GM23338 (cell line): Measurements from ENCODE around the gene KAT2B. TPM values are rescaled to one million over a fixed set of nuclear protein-coding genes. Genes with fewer than 3 reads are reported as not detected.

Experiments used
- ATAC-seq: fragments of 200-7000 bp; cut with Tn5 transposase; 3 replicates; pipeline ENCODE4 v1.9.1; 2020
- DNase-seq: peaks from one replicate; pipeline ENCODE4 v3.0.0-alpha.2; 2015; ENCODE audit warnings: low spot score
- H2AFZ ChIP-seq: fragments of 200-600 bp; sonication (generic); 2 replicates; pipeline ENCODE4 v1.8.0; 2016; ENCODE audit warnings: antibody characterized with exemption, mild to moderate bottlenecking, moderate library complexity
- H3F3A ChIP-seq: fragments of 200-600 bp; sonication (generic); replicated peaks from 2 replicates; pipeline ENCODE4 v1.8.0; 2017; ENCODE audit warnings: antibody characterized with exemption, mixed run types, low read depth
- H3K27ac ChIP-seq: fragments of 200-600 bp; sonication (generic); 2 replicates; pipeline ENCODE4 v1.6.1; 2016; ENCODE audit warnings: low read depth
- H3K27me3 ChIP-seq: fragments of 200-600 bp; sonication (generic); 2 replicates; pipeline ENCODE4 v1.8.0; 2016; ENCODE audit warnings: mild to moderate bottlenecking, mixed run types, moderate library complexity; ENCODE audit not compliant: insufficient read depth
- H3K36me3 ChIP-seq: fragments of 200-600 bp; sonication (generic); 2 replicates; pipeline ENCODE4 v1.8.0; 2016; ENCODE audit warnings: mild to moderate bottlenecking; ENCODE audit not compliant: insufficient read depth
- H3K4me1 ChIP-seq: fragments of 200-600 bp; sonication (generic); 2 replicates; pipeline ENCODE4 v1.8.0; 2016; ENCODE audit warnings: mild to moderate bottlenecking, moderate library complexity; ENCODE audit not compliant: insufficient read depth
- H3K4me2 ChIP-seq: fragments of 200-600 bp; sonication (generic); 2 replicates; pipeline ENCODE4 v1.7.1; 2017; ENCODE audit warnings: mixed run types
- H3K4me3 ChIP-seq: fragments of 200-600 bp; sonication (generic); 2 replicates; pipeline ENCODE4 v1.6.1; 2016; ENCODE audit warnings: mixed run types
- H3K79me2 ChIP-seq: fragments of 200-600 bp; sonication (generic); replicated peaks from 2 replicates; pipeline ENCODE4 v1.8.0; 2017; ENCODE audit warnings: mild to moderate bottlenecking; ENCODE audit not compliant: insufficient read depth
- H3K9me2 ChIP-seq: fragments of 200-600 bp; sonication (generic); 2 replicates; pipeline ENCODE4 v1.8.0; 2017; ENCODE audit not compliant: insufficient read depth
- H4K20me1 ChIP-seq: fragments of 200-600 bp; sonication (generic); replicated peaks from 2 replicates; pipeline ENCODE4 v1.8.0; 2017; ENCODE audit warnings: mild to moderate bottlenecking; ENCODE audit not compliant: insufficient read depth
- H3K27ac Mint-ChIP-seq: 2 replicates; pipeline ENCODE4 v1.8.0; 2020; ENCODE audit warnings: inconsistent platforms, mild to moderate bottlenecking, moderate library complexity, mixed read lengths
- H3K27me3 Mint-ChIP-seq: 3 replicates; pipeline ENCODE4 v1.8.0; 2022; ENCODE audit warnings: low read depth, mild to moderate bottlenecking, moderate library complexity, mixed read lengths, inconsistent platforms; ENCODE audit not compliant: insufficient read depth, poor library complexity
- H3K36me3 Mint-ChIP-seq: 3 replicates; pipeline ENCODE4 v1.8.0; 2021; ENCODE audit warnings: low read depth, mild to moderate bottlenecking, inconsistent platforms, moderate library complexity, mixed read lengths
- H3K4me1 Mint-ChIP-seq: 3 replicates; pipeline ENCODE4 v1.8.0; 2020; ENCODE audit warnings: mild to moderate bottlenecking, inconsistent platforms, mixed read lengths
- H3K4me3 Mint-ChIP-seq: 3 replicates; pipeline ENCODE4 v1.8.0; 2021; ENCODE audit warnings: moderate library complexity, mild to moderate bottlenecking, inconsistent platforms, mixed read lengths
- H3K9me3 Mint-ChIP-seq: 3 replicates; pipeline ENCODE4 v1.8.0; 2020; ENCODE audit warnings: moderate library complexity, mild to moderate bottlenecking, inconsistent platforms, mixed read lengths
- EZH2 ChIP-seq: fragments of 200-600 bp; sonication (generic); IDR thresholded peaks from one replicate; pipeline ENCODE4 v1.8.0; 2017; ENCODE audit warnings: antibody characterized with exemption, mild to moderate bottlenecking, low read depth; ENCODE audit not compliant: unreplicated experiment
- JUNB ChIP-seq: IDR thresholded peaks from one replicate; pipeline ENCODE4 v1.6.1; 2016; ENCODE audit warnings: antibody characterized with exemption; ENCODE audit not compliant: unreplicated experiment
- POLR2AphosphoS5 ChIP-seq: IDR thresholded peaks from 2 replicates; pipeline ENCODE4 v1.6.1; 2016; ENCODE audit warnings: antibody characterized with exemption, low read depth
- ZNF331 ChIP-seq: fragments of 250-450 bp; sonication (Bioruptor Pico); IDR thresholded peaks from 2 replicates; pipeline ENCODE4 v1.5.0; 2020; ENCODE audit warnings: low read depth, mild to moderate bottlenecking, moderate library complexity
- polyA plus RNA-seq: library from polyadenylated mRNA; unstranded; fragments of >200 nt; fragmentation: Nextera tagmentation; extraction: Ambion mirVana; gene quantifications from 2 replicates; pipeline ENCODE4 v1.2.1, GENCODE V29; 2016
- total RNA-seq: library from RNA; depleted of rRNA; stranded (reverse); fragments of >200 nt; shearing (Covaris generic); gene quantifications from 2 replicates; pipeline ENCODE4 v1.2.3, GENCODE V29; 2014
- TF ChIP-seq, protein P1 (sequence below): fragments of 250-450 bp; sonication (Bioruptor Pico); IDR thresholded peaks from 2 replicates; pipeline ENCODE4 v1.5.0; 2020; ENCODE audit warnings: mild to moderate bottlenecking, moderate library complexity
- TF ChIP-seq, protein P2 (sequence below): IDR thresholded peaks from one replicate; pipeline ENCODE4 v1.6.1; 2018; ENCODE audit warnings: antibody characterized with exemption; ENCODE audit not compliant: unreplicated experiment

The KAT2B gene
- total and polyA plus RNA-seq, 2 experiments from 2014 or later: 1.3 to 4.4 TPM

GRCh38 chr3:19994796-19995195 lies 45.5 kb upstream of the KAT2B start (continued):
- TF ChIP-seq, protein P1, sequence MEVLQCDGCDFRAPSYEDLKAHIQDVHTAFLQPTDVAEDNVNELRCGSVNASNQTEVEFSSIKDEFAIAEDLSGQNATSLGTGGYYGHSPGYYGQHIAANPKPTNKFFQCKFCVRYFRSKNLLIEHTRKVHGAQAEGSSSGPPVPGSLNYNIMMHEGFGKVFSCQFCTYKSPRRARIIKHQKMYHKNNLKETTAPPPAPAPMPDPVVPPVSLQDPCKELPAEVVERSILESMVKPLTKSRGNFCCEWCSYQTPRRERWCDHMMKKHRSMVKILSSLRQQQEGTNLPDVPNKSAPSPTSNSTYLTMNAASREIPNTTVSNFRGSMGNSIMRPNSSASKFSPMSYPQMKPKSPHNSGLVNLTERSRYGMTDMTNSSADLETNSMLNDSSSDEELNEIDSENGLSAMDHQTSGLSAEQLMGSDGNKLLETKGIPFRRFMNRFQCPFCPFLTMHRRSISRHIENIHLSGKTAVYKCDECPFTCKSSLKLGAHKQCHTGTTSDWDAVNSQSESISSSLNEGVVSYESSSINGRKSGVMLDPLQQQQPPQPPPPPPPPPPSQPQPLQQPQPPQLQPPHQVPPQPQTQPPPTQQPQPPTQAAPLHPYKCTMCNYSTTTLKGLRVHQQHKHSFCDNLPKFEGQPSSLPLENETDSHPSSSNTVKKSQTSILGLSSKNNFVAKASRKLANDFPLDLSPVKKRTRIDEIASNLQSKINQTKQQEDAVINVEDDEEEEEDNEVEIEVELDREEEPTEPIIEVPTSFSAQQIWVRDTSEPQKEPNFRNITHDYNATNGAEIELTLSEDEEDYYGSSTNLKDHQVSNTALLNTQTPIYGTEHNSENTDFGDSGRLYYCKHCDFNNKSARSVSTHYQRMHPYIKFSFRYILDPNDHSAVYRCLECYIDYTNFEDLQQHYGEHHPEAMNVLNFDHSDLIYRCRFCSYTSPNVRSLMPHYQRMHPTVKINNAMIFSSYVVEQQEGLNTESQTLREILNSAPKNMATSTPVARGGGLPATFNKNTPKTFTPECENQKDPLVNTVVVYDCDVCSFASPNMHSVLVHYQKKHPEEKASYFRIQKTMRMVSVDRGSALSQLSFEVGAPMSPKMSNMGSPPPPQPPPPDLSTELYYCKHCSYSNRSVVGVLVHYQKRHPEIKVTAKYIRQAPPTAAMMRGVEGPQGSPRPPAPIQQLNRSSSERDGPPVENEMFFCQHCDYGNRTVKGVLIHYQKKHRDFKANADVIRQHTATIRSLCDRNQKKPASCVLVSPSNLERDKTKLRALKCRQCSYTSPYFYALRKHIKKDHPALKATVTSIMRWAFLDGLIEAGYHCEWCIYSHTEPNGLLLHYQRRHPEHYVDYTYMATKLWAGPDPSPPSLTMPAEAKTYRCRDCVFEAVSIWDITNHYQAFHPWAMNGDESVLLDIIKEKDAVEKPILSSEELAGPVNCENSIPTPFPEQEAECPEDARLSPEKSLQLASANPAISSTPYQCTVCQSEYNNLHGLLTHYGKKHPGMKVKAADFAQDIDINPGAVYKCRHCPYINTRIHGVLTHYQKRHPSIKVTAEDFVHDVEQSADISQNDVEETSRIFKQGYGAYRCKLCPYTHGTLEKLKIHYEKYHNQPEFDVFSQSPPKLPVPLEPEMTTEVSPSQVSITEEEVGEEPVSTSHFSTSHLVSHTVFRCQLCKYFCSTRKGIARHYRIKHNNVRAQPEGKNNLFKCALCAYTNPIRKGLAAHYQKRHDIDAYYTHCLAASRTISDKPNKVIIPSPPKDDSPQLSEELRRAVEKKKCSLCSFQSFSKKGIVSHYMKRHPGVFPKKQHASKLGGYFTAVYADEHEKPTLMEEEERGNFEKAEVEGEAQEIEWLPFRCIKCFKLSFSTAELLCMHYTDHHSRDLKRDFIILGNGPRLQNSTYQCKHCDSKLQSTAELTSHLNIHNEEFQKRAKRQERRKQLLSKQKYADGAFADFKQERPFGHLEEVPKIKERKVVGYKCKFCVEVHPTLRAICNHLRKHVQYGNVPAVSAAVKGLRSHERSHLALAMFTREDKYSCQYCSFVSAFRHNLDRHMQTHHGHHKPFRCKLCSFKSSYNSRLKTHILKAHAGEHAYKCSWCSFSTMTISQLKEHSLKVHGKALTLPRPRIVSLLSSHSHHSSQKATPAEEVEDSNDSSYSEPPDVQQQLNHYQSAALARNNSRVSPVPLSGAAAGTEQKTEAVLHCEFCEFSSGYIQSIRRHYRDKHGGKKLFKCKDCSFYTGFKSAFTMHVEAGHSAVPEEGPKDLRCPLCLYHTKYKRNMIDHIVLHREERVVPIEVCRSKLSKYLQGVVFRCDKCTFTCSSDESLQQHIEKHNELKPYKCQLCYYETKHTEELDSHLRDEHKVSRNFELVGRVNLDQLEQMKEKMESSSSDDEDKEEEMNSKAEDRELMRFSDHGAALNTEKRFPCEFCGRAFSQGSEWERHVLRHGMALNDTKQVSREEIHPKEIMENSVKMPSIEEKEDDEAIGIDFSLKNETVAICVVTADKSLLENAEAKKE (CRISPR knock-in tag): no peak
- TF ChIP-seq ZNF331 (no peak), JUNB (no peak), POLR2AphosphoS5 (no peak)

- DNase-seq: no peak
- H3K4me1 Mint-ChIP-seq: no peaks in the 10 kb centered on the region
- TF ChIP-seq JUNB (no peak), EZH2 (no peak), ZNF331 (no peak)
- TF ChIP-seq, protein P1 (CRISPR knock-in tag): no peak
- TF ChIP-seq, protein P2, sequence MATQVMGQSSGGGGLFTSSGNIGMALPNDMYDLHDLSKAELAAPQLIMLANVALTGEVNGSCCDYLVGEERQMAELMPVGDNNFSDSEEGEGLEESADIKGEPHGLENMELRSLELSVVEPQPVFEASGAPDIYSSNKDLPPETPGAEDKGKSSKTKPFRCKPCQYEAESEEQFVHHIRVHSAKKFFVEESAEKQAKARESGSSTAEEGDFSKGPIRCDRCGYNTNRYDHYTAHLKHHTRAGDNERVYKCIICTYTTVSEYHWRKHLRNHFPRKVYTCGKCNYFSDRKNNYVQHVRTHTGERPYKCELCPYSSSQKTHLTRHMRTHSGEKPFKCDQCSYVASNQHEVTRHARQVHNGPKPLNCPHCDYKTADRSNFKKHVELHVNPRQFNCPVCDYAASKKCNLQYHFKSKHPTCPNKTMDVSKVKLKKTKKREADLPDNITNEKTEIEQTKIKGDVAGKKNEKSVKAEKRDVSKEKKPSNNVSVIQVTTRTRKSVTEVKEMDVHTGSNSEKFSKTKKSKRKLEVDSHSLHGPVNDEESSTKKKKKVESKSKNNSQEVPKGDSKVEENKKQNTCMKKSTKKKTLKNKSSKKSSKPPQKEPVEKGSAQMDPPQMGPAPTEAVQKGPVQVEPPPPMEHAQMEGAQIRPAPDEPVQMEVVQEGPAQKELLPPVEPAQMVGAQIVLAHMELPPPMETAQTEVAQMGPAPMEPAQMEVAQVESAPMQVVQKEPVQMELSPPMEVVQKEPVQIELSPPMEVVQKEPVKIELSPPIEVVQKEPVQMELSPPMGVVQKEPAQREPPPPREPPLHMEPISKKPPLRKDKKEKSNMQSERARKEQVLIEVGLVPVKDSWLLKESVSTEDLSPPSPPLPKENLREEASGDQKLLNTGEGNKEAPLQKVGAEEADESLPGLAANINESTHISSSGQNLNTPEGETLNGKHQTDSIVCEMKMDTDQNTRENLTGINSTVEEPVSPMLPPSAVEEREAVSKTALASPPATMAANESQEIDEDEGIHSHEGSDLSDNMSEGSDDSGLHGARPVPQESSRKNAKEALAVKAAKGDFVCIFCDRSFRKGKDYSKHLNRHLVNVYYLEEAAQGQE: no peak
Measured at GRCh38 chr3:19997502-19997901, 42.7 kb upstream of the KAT2B start.

More at GRCh38 chr3:19997502-19997901, 42.7 kb upstream of the KAT2B start:
- H3K79me2 ChIP-seq: no peaks in the 10 kb centered on the region
- no peak for ATAC-seq
- H3K36me3 ChIP-seq: no peaks in the 10 kb centered on the region
- H3K4me2 ChIP-seq: no peak overlapping the region
- H3K36me3 Mint-ChIP-seq: no peaks in the 10 kb centered on the region
- H3K27me3 Mint-ChIP-seq: no peaks in the 10 kb centered on the region
- H4K20me1 ChIP-seq: no peaks in the 10 kb centered on the region
- H3K9me2 ChIP-seq: no peaks in the 10 kb centered on the region
- H3K9me3 Mint-ChIP-seq: no peaks in the 10 kb centered on the region
- no peaks in the 10 kb centered on the region for H3F3A ChIP-seq
- H3K4me3 ChIP-seq: no peak overlapping the region
- no peak overlapping the region for H3K4me3 Mint-ChIP-seq
- H2AFZ ChIP-seq: no peak overlapping the region
- H3K4me1 ChIP-seq: no peaks in the 10 kb centered on the region
- no peak overlapping the region for H3K27ac Mint-ChIP-seq
- no peak overlapping the region for H3K27ac ChIP-seq
- H3K27me3 ChIP-seq: no peaks in the 10 kb centered on the region
